Head of caudate nucleus (tissue), 42 donors: ENCODE measurements around the gene LRRC8D.
"Not testable (repeated sequence)": the region's sequence is repeated elsewhere in the genome, so short reads cannot be mapped to it uniquely, and the experiment has no call there.

Source experiments
- DNase-seq, 42 donors: peaks; one replicate each; pipeline versions ENCODE4 v3.0.0 to v3.0.0-alpha.2; 2020 to 2021; ENCODE audit warnings: mixed read lengths in 7 of 42
- intact Hi-C: fragments of 100-400 bp; cut with DNase I; formaldehyde crosslinking; loops from one replicate; pipeline ENCODE4 v1.15.0; 2022

LRRC8D gene

DNA sequence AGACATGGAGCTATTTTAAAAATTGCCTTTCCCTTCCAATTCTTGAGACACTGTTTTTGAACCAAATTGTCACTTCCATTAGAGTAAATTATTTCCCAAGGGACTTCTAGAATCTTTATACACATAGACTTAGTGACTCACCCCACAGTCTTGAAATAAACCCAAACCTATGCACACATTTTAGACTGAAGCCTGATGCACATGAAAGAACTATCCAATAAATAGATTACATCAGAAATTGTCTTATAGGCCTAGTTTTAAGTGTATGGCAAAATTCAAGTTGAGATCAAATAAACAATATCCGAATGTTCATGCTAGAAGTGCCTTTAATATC, 141.9 kb downstream of the LRRC8D start:
- no peak for DNase-seq
- intact Hi-C loops: no loop called here

GRCh38 chr1:89965193-89965768, 144.4 kb downstream of the LRRC8D start:
- intact Hi-C loops: no loop called here

GRCh38 chr1:89966656-89967055, 145.8 kb downstream of the LRRC8D start:
- intact Hi-C loops: no loop called here
- DNase-seq: peak in 22 of 42 donors; percentile 8 to 59 (median 27)

More at GRCh38 chr1:89965193-89965768, 144.4 kb downstream of the LRRC8D start:
- no peak for DNase-seq

DNA sequence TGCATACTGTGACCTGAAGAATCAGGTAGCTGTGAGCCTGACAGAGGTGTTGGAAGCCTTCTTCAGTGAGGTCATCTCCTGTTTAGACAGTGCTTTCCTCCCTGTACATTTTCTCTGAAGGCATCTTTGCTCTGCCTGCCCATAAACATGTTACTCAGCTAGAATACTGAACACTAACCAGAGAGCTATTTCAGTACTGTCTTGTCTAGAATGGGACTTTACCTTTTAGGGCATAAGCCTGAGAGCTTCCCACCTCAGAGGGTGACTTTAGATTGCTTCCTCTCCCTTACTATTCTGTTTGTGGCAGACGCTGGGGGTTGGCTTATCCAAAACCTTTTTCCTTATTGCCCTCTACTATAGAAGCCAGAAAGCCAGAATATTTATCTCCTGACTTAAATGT, 150.8 kb downstream of the LRRC8D start:
- DNase-seq: no peak
- intact Hi-C loops: no loop called here

DNA sequence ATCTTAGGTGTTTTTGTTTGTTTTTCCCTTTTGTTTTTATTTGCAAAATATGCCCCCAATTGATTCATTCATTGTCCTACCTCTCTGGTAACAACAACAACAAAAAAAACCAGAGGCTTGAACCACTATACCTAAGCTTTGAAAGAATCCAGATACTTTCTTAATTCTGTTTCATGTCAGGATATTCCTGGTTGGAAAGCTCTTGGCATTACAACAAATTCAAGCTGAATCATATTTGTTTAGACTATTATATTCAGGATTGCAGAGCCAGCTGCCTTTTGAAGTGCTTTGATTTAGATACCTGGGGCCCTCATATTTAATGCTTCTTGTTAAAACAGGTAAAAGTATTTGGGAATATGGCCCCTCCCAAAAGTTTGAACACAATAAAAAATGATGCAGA, 151.2 kb downstream of the LRRC8D start:
- intact Hi-C loops: no loop called here
- no peak for DNase-seq

GRCh38 chr1:89973471-89974127, 152.8 kb downstream of the LRRC8D start:
- DNase-seq: no peak
- intact Hi-C loops: no loop called here

- no peak for DNase-seq
- intact Hi-C loops: no loop called here
These were observed 153.4 kb downstream of the LRRC8D start for GRCh38 chr1:89974256-89974655.

DNA sequence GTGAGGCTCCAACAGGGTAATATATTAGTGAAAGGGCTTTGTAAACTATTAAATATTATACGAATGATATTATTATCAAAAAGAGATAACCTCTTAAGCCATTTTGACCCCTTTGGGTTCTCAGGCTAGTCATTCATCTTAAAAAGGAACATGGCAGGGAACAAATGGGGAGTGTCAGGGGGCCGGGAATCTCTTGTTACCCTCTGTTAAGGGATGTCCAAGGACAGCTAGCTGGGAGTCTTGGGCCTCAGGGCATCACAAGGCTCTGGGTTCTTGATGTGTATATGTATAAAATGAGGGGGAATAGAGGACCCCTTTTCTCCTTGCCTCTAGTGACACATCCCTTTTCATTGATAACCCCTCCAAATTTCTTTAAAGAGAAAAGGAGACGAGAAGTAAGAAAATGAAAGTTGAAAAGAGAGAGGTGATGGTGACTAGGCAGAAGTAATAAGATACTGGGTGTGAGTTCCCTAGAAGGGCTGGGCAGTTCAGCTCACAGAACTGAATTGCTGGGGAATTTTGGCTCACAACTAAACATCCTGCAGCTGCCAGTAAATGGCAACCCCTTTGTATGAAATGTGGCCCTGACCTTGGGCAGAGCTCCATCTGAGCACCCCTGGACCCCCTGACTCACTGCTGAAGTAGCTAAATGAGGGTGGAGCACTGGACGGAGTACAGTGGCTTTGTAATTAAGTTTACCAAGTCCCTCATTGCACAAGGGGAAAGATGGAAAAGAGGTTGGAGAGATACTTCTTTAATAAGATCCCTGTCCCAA, 154.1 kb downstream of the LRRC8D start:
- intact Hi-C loops: no loop called here
- DNase-seq: no peak

DNA sequence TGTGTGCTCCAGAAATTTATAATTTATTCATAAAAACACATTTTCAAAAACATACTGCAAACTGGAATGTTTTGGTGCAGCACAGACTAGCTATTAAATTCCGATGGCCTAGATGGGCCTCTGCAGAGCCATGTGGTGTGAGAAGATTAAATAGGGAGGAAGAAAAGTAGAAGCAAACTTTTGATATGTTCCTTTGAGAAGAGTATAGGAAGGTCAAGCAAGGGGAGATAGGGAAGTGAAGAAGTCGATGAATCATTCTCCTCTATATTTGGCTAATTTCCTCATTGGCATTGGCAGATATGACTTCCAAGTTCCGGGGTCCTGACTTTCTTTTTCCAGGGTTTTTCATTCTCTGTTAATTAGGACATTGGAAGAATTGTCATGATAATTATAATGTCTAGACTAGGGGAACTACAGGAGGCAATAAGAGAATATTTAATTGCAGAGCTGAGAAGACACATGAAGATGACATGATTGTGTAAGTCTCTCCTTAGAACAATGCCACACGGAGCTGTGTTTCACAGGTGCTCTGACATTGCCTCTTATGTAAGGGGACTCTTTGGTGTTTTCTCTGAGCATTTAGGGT, 154.8 kb downstream of the LRRC8D start:
- intact Hi-C loops: no loop called here
- no peak for DNase-seq

- intact Hi-C loops: no loop called here
- DNase-seq: no peak
These were observed 157.9 kb downstream of the LRRC8D start for GRCh38 chr1:89978755-89979154.

DNA sequence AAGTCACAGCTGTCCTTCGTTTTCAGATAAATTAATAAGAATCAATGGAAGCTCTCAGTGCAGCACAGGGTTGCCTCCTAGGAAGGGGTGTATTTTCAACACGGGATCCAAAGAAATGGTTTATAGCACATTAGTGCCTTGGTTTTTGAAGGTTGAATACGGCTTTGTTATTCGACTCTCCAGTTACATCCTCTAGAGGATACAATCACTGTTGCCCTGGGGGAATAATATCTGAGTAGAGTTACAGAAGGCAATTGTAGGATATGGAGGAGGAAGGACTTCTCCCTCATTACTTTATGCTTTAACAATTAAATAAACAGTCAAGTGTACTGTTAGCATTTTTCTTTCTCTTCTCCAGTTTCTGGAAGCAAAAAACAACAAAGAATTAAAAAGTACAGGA, 159.8 kb downstream of the LRRC8D start:
- intact Hi-C loops: loop anchor here (10.0 kb wide), 1 partner anchor 46 kb away; no protein-coding TSS in a partner anchor
- DNase-seq: no peak

DNA sequence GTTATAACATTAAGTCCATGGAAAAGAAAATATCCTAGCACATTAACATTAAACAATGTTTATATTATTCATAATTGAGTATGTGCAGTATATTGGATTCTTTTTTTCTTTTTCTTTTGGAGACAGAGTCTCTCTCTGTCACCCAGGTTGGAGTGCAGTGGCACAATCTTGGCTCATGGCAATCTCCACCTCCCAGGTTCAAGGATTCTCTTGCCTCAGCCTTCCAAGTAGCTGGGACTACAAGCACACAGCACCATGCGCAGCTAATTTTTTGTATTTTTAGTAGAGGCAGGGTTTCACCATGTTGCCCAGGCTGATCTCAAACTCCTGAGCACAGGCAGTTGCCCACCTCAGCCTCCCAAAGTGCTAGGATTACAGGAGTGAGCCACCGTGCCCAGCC, 162.0 kb downstream of the LRRC8D start:
- not testable (repeated sequence) for DNase-seq
- intact Hi-C loops: loop anchor here (10.0 kb wide), 1 partner anchor 48 kb away; no protein-coding TSS in a partner anchor

DNA sequence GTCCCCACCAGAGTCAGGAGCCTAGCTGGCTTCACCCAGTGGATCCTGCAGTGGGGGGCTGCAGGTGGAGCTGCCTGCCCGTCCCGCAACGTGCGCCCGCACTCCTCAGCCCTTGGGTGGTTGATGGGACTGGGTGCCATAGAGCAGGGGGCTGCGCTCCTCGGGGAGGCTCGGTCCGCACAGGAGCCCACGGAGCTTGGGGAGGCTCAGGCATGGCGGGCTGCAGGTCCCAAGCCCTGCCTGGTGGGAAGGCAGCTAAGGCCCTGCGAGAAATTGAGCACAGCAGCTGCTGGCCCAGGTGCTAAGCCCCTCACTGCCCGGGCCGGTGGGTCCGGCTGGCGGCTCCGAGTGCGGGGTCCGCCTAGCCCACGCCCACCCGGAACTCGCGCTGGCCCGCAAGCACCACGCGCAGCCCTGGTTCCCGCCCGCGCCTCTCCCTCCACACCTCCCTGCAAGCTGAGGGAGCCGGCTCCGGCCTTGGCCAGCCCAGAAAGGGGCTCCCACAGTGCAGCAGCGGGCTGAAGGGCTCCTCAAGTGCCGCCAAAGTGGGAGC, 163.8 kb downstream of the LRRC8D start:
- intact Hi-C loops: loop anchor here (10.0 kb wide), 1 partner anchor 50 kb away; no protein-coding TSS in a partner anchor
- DNase-seq: not testable (repeated sequence)

DNA sequence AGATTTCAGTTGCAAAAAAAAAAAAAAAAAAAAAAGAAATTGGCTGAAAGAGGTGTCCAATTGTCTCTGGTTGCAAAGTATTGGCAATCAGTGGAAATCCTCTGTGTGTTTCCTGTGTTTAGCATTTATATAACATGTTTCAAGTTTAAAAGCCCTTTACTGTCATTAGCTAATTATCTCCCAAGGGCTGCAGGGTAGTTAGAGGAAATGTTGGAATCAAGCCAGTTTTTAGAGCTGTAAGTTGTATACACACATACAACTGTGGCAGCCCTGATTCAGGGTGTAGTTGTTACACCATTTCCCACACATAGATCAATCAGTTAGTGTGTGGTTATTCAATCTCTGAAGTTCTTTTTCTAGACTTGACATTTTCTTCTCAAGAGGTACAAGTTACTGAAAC, 165.2 kb downstream of the LRRC8D start:
- intact Hi-C loops: loop anchor here (10.0 kb wide), 1 partner anchor 51 kb away; no protein-coding TSS in a partner anchor
- no peak for DNase-seq
